ENCODE measurements around the gene CRIP2.

The CRIP2 gene

DNA sequence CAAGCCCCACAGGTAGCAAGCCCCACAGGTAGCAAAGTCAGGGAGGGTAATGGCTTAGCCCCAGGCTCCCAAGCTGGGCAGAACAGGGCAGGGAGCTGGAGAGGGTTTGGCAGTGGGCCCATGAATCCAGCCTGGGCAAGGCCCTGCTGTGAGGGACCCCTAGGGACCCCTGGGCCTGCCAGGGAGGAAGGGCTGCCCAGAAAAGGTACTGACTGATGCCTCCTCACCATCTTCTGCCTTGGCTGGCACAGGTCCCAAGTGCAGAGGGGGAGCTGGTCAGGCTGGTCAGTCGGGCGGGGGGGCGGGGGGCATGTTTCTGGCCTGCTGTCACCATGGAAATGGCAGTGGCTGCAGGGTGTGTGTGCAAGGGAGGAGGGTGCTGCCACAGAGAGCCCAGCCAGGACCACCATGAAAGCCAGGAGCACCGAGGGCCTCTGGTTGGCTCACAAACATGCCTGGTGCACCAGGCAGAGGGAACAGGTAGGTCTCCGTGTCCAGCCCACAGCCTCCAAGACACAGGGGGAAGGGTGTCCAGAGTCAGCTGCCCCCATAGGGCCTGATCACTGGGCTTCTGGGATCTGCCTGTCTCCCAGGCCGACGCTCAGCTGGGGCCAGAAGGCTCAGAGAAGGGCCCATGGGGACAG, 1.5 kb upstream of the CRIP2 start:
- no peaks in the 10 kb centered on the region for H3K4me1 ChIP-seq (ENCODE audit: insufficient read depth, low read length)
- no peak overlapping the region for H3K4me3 ChIP-seq (ENCODE audit: low read length)
- H3K9ac ChIP-seq (ENCODE audit: low read depth, low read length), result no peak overlapping the region
- H3K27me3 ChIP-seq (ENCODE audit: insufficient read depth, low read length), result peaks cover 36% of the 10 kb centered on the region
- H3K9me3 ChIP-seq (ENCODE audit: insufficient read depth, low read depth, low read length), result no peaks in the 10 kb centered on the region
- 49% methylated on average over 7 of the region's 7 CpGs for WGBS
- H3K36me3 ChIP-seq (ENCODE audit: insufficient read depth, low read length), result peaks cover 14% of the 10 kb centered on the region; the same call in 1 of the 2 replicates
- no peak overlapping the region for H3K27ac ChIP-seq (ENCODE audit: low read depth, low read length)

DNA sequence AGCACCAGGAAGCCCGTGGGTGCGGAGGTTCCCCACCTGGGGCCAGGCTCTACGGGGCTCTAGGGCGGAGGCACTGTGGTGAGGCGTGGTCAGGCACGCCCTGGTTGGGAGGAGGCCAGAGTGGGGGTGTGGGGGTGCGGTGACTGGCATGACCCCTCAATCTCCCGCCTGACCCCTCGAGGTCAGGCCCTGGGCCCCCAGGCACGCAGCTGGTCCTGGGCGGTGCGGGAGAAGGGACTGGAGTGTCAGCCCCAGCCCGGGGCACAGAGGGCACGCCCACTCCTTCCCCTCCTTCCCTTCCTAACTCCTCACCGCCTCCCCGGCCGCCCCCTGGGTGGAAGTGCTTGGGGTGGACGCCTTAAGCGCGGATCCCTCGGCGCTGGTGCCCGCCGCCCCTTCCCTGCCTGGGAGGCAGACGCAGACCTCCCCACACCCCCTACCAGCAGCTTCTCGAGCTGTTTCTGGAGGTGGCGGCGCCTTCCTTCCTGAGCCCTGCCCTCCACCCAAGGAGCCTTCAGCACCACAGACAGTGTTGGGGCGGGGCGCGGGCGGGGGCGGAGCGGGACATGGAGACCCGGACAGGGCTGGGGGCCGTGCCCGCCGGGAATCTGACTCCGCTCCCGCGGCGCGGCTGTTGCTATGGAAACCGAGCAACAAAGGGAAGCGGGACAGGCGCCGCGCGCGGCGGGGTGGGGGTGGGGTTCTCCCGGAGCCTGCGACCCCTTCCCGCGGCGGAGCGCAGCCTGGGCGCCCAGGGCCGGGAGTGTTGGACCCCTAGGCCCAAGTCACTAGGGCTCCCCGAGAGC, 741 bp upstream of the CRIP2 start:
- Histone ChIP-seq H3K36me3 (ENCODE audit: insufficient read depth, low read length) (peaks cover 8% of the 10 kb centered on the region; the same call in 1 of the 2 replicates), H3K27me3 (ENCODE audit: insufficient read depth, low read length) (peaks cover 43% of the 10 kb centered on the region), H3K4me3 (ENCODE audit: low read length) (peak overlapping the region; percentile 58), H3K9ac (ENCODE audit: low read depth, low read length) (peak overlapping the region; percentile 81), H3K9me3 (ENCODE audit: insufficient read depth, low read depth, low read length) (no peaks in the 10 kb centered on the region), H3K27ac (ENCODE audit: low read depth, low read length) (peak overlapping the region; percentile 41; the same call in 1 of the 2 replicates), H3K4me1 (ENCODE audit: insufficient read depth, low read length) (no peaks in the 10 kb centered on the region)
- WGBS, result 4% methylated on average over 58 of the region's 60 CpGs

DNA sequence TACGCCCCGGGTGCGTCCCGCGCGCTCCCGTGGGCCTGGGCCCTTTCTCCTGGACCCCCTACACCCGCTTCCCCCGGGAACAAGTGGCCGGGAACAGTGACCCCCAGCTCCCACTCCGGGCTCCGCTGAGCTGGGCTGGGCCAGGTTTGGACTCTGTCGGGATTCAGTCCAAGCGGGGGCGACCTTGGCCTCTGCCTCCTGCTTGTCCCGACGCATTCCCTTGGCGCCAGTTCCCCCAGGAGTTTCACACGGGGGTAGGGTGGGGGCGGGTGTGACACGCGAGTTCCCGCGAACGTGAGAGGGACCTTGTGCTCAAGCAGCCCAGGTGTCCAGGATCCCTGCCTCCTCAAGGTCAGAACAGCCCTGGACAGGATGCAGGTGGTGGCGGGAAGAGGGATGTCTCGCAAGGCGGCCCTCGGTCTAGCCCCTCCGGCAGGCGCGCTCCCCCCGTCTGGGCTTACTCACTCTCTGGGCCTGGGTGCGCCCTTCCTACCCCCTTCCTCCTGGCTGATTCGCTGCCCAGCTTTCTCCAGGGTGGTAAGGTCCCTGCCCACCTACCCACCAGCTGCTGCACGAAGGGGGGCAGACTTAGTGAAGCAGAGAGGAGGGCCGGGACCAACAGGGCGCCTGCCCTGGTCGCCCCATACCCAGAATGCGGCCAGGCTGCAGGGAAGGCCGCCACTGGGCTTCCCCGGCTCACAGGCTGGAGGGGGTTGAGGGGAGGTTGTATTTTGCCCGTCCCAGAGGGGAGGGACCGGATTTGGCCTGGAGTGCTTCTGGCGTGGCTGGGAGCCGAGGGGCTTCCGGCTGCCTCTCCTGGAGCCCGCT, 862 bp downstream of the CRIP2 start:
- Histone ChIP-seq H3K9me3 (ENCODE audit: insufficient read depth, low read depth, low read length) (no peaks in the 10 kb centered on the region), H3K27ac (ENCODE audit: low read depth, low read length) (no peak overlapping the region), H3K36me3 (ENCODE audit: insufficient read depth, low read length) (no peaks in the 10 kb centered on the region), H3K27me3 (ENCODE audit: insufficient read depth, low read length) (peaks cover 59% of the 10 kb centered on the region), H3K4me1 (ENCODE audit: insufficient read depth, low read length) (no peaks in the 10 kb centered on the region; the same call in 1 of the 2 replicates), H3K9ac (ENCODE audit: low read depth, low read length) (no peak overlapping the region), H3K4me3 (ENCODE audit: low read length) (peak overlapping the region; percentile 61)
- 7% methylated on average over 48 of the region's 48 CpGs for WGBS

DNA sequence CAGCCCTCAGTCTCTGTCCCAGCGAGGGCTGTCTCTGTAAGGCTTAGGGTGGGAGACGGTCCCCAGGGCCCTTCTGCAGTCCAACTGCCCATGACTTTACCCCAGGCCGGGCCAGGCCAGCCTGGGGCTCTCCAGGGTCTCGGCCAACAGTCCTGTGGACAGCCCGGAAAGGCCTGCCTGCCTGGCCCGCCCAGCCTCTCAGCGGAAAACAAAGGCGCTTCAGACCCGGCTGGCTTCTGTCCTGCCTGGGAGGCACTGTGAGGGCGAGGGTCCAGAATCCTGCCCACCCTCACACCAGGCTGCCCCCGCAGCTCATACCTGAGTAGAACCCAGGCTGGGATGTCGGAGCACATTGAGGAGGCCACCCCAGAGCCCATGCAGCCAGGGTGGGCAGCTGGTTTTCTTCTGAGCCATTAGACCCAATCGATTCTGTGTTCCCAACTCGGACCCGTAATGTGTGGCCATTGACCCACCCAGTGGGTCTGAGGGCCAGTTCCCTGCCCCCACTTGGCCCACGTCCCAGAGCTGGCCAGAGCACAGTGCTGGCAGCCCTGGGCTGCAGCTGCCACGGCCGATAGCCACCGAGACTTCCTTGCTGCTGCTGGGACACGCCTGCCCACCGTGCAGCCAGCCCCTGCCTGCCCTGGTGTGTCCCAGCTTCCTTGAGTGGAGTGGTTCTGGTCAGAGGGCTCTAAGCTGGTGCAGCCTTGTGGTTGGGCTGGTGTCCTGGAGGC, 1.6 kb downstream of the CRIP2 start:
- WGBS, result 48% methylated on average over 21 of the region's 21 CpGs
- no peaks in the 10 kb centered on the region for H3K9me3 ChIP-seq (ENCODE audit: insufficient read depth, low read depth, low read length)
- H3K36me3 ChIP-seq (ENCODE audit: insufficient read depth, low read length), result no peaks in the 10 kb centered on the region
- H3K27me3 ChIP-seq (ENCODE audit: insufficient read depth, low read length), result peaks cover 67% of the 10 kb centered on the region
- no peak overlapping the region for H3K9ac ChIP-seq (ENCODE audit: low read depth, low read length)
- H3K27ac ChIP-seq (ENCODE audit: low read depth, low read length), result no peak overlapping the region
- H3K4me3 ChIP-seq (ENCODE audit: low read length), result peak overlapping the region; percentile 61
- peaks cover 3% of the 10 kb centered on the region for H3K4me1 ChIP-seq (ENCODE audit: insufficient read depth, low read length)

DNA sequence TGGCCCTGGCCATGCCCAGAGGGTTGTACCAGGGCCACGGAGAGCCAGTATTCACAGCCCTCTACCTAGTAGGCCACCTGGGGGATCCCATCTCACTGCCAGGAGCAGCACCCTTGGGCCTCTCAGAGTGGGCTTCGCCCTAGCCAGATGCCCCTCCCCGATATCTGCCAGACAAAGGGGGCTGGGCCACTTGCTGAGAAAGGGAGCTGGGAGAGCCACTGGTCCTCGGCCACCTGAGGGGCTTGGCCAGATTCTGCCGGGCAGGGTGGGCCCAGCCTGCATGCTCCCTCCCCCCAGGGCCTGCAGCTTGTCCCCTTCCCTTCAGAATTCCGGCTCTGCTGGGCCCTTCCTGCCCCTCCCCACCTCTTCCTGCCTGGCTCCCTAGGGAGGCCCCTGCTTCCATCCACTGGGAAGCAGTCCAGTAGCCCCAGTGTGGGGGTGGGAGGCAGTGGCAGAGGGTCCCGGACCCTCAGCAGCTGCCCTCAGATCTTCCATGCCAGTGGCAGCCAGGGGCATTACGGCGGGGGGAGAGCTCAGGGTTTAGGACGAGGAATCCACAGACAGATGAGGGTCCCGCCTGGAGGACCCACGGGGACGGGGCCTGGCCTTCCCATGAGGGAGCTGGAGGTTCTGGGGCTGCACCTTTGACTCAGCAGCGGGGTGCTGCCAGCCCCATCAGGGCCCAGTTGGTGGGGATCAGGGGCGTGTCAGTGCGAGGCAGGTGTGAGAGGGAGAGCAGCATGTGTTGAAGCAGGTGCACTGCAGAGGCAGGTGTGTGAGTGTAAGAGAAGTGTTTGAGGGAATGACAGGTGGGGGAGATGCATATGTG, 2.4 kb downstream of the CRIP2 start:
- WGBS, result 70% methylated on average over 16 of the region's 16 CpGs
- peaks cover 5% of the 10 kb centered on the region for H3K4me1 ChIP-seq (ENCODE audit: insufficient read depth, low read length)

DNA sequence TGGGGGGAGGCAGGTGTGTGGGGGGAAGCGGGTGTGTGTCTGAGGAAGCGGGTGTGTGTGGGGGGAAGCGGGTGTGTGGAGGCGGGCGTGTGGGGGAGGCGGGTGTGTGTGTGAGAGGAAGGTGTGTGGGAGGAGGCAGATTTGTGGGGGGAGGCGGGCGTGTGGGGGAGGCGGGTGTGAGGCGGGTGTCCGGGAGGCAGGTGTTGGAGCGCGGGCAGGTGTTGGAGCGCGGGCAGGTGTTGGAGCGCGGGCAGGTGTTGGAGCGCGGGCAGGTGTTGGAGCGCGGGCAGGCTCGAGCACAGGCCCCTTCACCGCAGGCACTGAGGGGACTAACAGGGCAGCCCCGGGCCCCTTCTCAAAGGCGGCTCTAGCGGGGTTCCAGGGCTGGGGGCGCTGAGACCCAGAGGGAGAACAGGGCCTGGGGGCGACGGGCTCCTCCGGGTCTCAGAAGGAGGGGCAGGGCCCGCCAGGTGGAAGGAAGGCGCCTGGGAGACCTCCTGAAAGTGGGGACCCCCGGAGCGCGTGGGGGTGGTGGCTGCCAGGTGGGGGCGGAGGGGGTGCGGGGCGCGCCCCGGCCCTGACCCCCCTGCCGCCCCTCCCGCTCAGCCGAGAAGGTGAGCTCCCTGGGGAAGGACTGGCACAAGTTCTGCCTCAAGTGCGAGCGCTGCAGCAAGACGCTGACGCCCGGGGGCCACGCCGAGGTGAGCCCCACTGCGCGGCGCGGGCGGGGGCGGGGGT, 3.2 kb downstream of the CRIP2 start:
- Histone ChIP-seq H3K27me3 (ENCODE audit: insufficient read depth, low read length) (peaks cover 81% of the 10 kb centered on the region), H3K36me3 (ENCODE audit: insufficient read depth, low read length) (no peaks in the 10 kb centered on the region), H3K9ac (ENCODE audit: low read depth, low read length) (no peak overlapping the region), H3K27ac (ENCODE audit: low read depth, low read length) (no peak overlapping the region), H3K4me1 (ENCODE audit: insufficient read depth, low read length) (peaks cover 9% of the 10 kb centered on the region), H3K4me3 (ENCODE audit: low read length) (no peak overlapping the region), H3K9me3 (ENCODE audit: insufficient read depth, low read depth, low read length) (no peaks in the 10 kb centered on the region)
- WGBS, result 13% methylated on average over 52 of the region's 56 CpGs

More for the DNA sequence above, 2.4 kb downstream of the CRIP2 start:
- H3K27me3 ChIP-seq (ENCODE audit: insufficient read depth, low read length), result peaks cover 73% of the 10 kb centered on the region
- H3K9ac ChIP-seq (ENCODE audit: low read depth, low read length), result no peak overlapping the region
- H3K36me3 ChIP-seq (ENCODE audit: insufficient read depth, low read length), result no peaks in the 10 kb centered on the region
- no peak overlapping the region for H3K4me3 ChIP-seq (ENCODE audit: low read length)
- H3K27ac ChIP-seq (ENCODE audit: low read depth, low read length), result no peak overlapping the region
- H3K9me3 ChIP-seq (ENCODE audit: insufficient read depth, low read depth, low read length), result no peaks in the 10 kb centered on the region

DNA sequence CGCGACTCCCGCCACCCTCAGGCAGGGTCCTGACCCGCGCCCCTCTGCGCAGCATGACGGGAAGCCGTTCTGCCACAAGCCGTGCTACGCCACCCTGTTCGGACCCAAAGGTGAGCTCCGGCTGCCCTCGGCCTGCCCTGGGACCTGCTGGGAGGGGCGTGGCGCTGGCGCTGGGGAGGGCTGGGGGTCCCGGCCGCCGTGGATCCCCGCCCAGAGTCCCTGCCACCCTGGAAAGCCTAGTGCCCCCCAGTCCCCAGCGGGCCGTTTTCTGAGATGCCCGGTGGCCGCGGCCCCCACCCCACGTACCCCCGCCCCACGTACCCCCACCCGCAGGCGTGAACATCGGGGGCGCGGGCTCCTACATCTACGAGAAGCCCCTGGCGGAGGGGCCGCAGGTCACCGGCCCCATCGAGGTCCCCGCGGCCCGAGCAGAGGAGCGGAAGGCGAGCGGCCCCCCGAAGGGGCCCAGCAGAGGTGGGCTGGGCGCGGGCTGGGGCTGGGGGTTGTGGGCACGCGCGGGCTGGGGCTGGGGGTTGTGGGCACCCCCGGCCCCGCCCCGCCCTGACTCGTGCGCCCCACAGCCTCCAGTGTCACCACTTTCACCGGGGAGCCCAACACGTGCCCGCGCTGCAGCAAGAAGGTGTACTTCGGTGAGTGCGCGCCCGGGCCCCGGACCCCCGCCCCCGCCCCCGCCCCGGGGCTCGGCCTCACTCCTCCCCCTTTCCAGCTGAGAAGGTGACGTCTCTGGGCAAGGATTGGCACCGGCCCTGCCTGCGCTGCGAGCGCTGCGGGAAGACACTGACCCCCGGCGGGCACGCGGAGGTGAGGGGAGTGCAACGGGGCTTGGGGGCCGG, 4.0 kb downstream of the CRIP2 start:
- no peaks in the 10 kb centered on the region for H3K36me3 ChIP-seq (ENCODE audit: insufficient read depth, low read length)
- 6% methylated on average over 73 of the region's 81 CpGs for WGBS
- no peak overlapping the region for H3K27ac ChIP-seq (ENCODE audit: low read depth, low read length)
- no peaks in the 10 kb centered on the region for H3K9me3 ChIP-seq (ENCODE audit: insufficient read depth, low read depth, low read length)
- H3K4me3 ChIP-seq (ENCODE audit: low read length), result no peak overlapping the region
- no peak overlapping the region for H3K9ac ChIP-seq (ENCODE audit: low read depth, low read length)
- peaks cover 9% of the 10 kb centered on the region for H3K4me1 ChIP-seq (ENCODE audit: insufficient read depth, low read length)
- H3K27me3 ChIP-seq (ENCODE audit: insufficient read depth, low read length), result peaks cover 87% of the 10 kb centered on the region

DNA sequence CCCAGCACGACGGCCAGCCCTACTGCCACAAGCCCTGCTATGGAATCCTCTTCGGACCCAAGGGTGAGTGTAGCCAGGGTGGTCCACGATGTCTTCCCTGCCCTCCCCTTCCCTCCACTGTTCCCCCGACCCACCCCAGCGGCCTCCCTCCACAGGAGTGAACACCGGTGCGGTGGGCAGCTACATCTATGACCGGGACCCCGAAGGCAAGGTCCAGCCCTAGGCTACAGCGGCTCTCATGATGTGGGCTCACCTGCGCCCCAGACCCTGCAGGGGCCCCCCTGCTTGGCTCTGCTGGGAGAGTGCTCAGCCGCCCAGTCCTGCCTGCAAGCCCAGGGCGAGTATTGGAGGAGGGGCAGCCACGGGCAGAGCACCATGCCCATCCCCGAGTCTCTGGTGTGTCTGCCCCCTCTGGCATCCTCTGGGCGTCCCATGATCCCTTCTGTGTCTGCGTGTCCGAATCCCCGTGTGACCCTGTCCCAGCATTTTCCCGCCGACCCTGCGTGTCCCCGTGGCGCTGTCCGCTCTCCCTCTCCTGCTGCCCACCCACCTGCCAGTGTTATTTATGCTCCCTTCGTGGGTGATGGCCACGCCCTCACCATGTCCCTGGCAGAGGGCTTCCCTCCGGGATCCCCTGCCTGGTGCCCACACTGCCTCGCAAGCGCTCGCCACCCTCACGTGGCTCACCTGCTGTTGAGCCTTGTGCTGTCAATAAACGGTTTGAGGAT, 5.0 kb downstream of the CRIP2 start:
- no peak overlapping the region for H3K27ac ChIP-seq (ENCODE audit: low read depth, low read length)
- H3K27me3 ChIP-seq (ENCODE audit: insufficient read depth, low read length), result peaks cover 97% of the 10 kb centered on the region
- no peak overlapping the region for H3K9ac ChIP-seq (ENCODE audit: low read depth, low read length)
- H3K9me3 ChIP-seq (ENCODE audit: insufficient read depth, low read depth, low read length), result no peaks in the 10 kb centered on the region
- peak overlapping the region; percentile 19; the same call in 1 of the 2 replicates for H3K4me3 ChIP-seq (ENCODE audit: low read length)
- WGBS, result 44% methylated on average over 34 of the region's 34 CpGs
- peaks cover 9% of the 10 kb centered on the region for H3K4me1 ChIP-seq (ENCODE audit: insufficient read depth, low read length)
- H3K36me3 ChIP-seq (ENCODE audit: insufficient read depth, low read length), result no peaks in the 10 kb centered on the region

Measured in HUES64 (cell line).